Right kidney (tissue), 1 donor: Measurements from ENCODE around the gene TBCD.
"Not testable (repeated sequence)": the region's sequence is repeated elsewhere in the genome, so short reads cannot be mapped to it uniquely, and the experiment has no call there.

Source experiments
- DNase-seq: peaks from one replicate; pipeline ENCODE4 v3.0.0-alpha.2; 2016

Gene TBCD

DNA sequence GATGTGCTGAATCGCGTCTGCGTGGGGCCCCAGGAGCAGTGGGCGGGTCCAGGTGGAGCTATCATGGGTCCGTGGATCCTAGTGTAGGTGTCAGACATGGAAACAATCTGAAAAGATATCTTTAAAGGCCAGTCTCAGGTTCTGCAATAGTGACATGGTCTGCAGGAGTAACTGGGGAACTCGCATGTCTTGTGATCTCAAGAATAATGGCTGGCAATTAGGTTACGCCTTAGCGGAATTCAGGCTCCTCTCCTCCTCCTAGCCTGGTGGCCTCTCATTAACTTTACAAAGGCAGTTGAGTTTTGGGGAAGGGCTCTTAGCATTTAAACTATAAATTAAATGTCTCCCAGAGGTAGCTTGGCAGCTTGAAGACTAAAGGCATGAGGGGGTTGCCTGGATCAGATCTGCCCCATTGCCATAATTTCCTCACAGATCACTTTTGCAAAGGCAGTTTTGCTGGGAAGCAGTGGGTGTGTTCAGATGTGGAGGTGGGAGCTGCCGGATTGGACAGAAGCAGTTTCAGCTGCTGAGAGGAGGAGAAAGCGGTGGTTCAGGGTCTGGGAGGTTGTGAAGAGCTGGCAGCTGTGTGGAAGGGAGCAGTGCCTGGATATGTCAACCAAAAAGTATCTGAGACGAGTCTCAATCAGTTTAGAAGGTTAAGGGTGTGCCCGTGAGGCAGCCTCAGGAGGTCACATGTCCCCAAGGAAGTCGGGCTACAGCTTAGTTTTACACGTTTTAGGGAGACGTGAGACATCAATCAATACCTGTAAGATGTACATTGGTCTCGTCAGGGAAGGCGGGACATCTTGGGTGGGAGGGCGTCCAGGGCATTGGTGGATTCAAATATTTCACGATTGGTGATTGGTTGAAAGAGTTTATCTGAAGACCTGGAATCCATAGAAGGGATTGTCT, 2.7 kb downstream of the TBCD start:
- DNase-seq = peak; percentile 64

DNA sequence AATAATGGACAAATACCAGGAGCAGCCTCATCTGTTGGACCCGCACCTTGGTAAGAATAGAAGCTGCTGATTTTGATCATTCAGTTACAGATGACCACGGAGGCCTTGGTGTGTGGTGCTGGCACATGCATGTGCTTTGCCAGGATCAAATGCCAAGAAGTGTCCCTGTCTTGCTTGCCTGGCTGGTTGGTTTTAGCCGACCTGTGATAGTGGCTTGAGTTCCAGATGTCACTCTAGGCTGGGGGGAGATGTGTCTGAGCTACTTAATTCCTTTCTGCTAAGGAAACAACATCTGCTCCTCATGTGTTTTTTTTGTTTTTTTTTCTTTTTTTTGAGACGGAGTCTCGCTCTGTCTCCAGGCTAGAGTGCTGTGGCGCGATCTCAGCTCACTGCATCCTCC, 4.3 kb downstream of the TBCD start:
- DNase-seq = no peak

DNA sequence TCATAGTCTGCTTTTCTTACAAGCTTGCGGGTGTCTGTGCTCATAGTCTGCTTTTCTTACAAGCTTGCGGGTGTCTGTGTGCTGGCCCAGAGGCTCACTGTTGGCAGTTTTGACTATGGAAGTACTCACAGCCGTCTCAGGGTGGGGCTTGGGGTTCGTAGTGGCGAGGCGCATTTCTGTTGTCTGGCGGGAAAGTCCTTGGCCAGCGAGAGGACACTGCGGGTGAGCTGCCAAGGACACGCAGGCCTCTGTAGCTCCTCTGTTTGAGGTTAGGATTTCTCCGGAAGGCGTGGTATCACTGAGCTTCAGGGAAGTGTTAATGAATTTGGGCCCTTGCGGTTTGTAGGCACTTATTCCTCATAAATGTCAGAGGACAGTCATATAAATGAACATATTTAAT, 13.5 kb downstream of the TBCD start:
- DNase-seq = no peak

DNA sequence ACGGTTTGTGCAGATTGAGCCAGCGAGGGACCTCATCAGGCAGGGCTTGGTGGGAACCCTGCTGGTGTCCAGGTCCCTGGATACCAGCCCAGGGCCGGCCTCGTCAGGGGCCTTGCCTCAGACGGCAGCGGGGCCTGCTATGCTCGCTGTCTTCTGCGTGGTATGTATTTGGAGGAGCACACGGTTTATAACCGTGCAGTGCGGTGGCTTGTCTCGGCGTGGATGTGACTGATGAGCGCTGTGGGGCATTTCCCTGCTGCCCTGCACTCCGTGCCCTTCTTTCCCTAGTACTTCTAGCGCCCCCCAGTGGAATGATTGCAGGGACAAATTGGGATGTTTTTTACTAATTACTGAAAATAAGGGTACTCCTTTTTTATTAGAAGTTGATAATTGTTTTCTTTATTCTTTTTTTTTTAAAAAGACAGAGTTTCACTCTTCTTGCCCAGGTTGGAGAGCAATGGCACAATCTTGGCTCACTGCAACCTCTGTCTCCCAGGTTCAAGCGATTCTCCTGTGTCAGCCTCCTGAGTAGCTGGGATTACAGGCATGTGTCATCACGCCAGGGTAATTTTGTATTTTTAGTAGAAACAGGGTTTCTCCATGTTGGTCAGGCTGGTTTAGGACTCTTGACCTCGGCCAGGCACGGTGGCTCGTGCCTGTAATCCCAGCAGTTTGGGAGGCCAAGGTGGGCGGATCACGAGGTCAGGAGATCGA, 15.3 kb downstream of the TBCD start:
- DNase-seq = peak; percentile 34

DNA sequence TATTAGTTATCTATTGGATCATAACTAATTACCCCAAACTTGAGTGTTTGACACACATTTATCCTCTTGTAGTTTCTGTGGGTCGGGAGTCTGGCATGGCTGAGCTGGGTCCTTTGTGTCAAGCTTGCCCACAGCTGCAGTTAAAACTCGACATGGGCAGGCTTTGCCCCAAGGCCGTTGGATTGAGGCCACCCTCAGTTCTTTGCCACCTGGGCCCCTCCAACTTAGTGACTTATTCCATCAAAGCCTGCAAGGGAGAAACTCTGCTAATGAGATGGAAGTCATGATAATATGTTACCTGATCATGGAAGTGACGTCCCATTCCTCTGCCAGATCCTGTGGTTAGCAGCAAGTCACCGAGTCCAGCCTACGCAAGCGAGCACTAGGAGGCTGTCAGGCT, 17.2 kb downstream of the TBCD start:
- no peak for DNase-seq

DNA sequence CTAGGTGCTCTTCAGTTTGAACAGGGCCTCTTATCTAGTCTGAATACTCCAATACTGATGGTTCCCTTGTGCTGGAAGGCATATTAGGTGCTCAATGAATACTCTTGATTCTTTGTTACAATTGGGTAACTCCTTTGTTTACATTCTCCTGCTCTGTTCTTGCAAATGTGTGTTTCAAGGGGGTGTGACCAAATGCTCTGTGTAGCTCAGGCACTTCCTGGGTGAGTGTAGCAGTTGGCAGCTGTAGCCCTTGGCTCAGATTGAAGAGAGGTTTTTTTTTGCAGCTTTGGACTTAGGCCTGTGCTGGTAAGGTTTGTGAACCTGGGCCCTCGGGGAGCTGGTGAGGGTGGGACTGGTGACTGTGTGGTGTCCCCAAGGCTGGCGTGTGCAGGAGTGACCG, 20.2 kb downstream of the TBCD start:
- DNase-seq = no peak

DNA sequence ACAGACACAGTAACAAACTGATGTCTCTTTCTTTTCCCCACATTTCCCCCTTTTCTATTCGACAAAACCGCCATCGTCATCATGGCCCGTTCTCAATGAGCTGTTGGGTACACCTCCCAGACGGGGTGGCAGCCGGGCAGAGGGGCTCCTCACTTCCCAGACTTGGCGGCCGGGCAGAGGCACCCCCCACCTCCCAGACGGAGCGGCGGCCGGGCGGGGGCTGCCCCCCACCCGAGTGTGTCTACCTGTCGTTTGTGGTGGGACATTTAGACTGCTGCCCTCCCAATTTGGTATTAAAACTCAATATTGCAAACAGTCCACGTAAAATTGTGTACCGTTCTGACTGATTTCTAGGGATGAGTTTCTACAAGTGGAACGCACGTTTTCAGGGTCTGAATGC, 22.6 kb downstream of the TBCD start:
- DNase-seq = not testable (repeated sequence)

DNA sequence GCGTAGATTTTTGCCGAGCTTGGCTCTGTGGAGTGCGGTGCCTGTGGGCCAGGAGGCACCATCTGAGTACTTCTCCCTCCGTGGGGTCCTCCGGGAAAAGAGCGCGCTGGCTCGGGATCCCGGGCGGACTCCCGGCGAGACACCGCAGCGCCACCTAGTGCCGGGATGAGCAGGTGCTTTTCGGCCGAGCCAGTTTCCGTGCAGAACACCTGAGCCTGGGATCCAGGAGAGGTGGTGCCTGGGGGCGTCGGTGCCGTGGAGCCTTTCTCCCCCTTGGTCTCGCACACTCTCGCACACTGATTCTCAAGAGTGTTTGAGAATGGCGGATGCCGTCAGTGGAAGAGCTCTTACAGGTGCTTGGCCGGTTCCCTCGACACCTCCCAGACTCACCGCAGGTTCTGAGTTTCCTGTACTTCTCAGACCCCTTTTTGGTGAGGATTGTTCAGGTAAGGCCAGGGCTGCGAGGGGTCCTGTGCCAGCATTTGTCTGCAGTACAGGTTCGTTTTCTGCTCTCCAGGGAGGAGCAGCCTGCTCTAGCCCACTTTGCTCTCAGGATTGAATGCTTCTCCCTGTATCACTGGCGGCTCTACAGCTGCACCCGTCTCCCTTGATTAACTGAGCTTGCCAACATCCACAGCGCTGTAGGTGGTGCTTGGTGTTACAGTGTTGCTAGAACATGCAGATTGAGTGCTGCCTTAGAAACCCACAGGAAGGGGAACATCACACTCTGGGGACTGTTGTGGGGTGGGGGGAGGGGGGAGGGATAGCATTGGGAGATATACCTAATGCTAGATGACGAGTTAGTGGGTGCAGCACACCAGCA, 23.3 kb downstream of the TBCD start:
- peak; percentile 70 for DNase-seq

DNA sequence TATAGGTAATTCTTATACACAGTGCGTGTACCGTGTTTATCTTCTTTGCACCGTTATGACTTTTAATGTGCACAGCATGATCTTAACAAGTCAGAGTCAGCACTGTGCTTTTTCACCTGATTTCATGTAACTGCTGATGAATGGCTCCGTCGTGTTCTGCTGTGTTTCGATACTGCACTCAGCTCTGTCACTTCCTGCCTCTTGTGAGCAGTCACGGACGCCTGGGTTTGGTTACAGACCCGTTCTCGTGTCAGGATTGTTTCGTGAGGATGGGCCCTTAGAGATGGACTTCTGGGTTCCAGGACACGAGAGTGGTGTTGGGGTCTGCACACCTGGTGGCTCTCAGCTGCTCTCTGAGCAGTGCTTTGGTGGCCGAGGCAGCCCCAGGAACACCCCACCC, 24.6 kb downstream of the TBCD start:
- DNase-seq = no peak

DNA sequence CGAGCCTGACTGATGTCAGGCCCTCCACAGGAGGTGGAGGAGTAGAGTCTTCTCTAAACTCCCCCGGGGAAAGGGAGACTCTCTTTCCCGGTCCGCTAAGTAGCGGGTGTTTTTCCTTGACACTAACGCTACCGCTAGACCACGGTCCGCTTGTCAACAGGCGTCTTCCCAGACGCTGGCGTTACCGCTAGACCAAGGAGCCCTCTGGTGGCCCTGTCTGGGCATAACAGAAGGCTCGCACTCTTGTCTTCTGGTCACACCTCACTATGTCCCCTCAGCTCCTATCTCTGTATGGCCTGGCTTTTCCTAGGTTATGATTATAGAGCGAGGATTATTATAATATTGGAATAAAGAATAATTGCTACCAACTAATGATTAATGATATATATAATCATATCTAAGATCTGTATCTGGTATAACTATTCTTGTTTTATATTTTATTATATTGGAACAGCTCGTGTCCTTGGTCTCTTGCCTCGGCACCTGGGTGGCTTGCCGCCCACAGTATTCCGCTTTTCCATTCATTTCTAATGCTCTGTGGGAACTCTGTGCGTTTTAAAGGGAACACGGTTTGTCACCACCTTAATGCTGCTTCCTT, 26.0 kb downstream of the TBCD start:
- not testable (repeated sequence) for DNase-seq

DNA sequence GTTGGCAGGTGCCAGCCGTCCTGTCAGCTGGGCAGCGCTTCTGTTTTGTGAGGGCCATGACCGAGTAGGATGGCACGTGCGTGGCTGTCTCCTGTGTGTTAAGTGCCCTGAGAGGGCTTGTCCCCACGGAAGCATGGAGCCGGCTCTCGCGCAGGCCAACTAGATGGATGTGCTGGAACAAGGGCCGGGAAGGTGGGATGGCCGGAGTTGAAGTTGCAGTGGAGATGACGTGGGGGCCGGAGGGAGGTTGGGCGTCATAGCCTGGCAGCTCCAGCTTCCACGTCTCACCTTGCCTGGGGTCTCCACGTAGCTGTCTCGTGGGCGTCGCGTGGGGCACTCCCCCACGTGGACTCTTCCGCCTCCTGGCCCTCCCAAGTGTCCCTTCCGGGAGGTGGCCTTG, 27.7 kb downstream of the TBCD start:
- no peak for DNase-seq

DNA sequence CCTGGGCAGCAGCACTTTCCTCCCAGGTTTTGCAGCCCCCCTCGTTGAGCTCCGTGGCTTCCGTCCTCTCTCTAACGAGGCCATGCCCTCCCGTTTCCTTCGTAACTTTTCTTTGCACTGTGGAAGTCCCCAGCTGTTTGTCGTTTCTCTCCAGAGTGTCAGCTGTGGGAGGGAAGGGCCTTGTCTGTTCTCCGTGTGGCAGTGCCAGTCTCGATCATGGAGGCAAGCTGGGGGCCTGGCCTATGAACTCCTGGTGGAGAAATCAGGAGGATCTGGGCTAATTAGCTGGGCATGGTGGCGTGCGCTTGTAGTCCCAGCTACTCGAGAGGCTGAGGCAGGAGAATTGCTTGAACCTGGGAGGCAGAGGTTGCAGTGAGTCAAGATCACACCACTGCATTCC, 28.3 kb downstream of the TBCD start:
- no peak for DNase-seq

DNA sequence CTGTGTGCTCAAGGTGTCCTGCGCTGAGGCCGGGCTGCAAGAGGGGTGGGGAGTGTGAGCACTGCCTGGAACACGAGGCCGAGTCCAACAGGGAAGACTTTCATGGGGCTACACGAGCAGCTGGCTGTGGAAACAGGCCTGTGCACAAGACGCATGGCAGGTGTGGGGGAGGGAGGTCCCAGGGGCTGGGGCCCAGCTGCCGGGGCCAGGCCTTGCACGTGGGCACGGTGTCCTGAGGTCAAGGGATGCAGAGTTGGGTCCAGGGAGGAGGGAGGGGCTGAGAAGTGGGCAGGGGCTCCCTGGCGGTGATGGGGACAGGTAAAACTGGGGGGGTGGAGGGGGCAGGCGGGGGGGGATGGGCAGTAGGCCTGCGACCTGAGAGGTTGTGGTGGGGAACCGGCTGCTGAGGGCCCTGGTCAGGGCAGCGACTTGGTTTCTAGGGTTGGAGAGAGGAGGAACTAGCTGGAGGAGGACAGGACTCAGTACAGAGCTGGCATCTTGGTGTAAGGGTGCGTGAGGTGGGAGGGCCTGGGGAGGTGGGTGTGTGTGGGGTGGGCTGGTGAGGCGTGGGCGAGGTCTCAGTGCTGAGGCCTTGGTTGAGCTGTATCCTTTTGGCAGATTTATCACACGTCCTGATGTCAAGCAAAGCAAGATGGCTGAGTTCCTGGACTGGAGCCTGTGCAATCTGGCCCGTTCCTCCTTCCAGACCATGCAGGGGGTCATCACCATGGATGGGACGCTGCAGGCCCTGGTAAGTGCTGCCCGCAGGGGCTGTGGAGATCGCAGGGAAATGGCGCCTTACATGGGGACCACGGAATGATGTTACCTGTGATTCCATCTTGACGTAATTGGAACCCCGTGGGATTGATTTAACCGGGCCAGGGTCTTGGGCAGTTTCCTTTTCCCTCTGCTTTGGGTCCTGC, 29.4 kb downstream of the TBCD start:
- no peak for DNase-seq

DNA sequence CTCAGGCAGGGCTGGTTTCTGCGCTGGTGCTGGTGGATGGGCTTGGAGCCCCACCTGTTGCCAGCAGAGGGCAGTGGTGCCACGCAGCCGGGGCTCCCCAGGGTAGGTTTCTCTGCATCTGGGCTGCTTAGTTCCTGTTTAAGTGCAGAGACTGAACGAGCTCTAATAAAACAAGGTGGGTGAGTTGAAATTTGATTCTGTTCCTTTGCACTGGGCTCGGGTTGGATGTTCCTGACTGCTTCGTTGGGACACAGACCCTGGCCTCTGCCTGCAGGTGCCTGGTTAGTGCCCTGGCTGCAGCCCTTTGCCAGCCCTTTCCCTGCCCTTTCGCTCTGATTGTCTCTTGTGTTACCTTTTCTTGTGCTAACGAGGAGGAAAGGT, 30.0 kb downstream of the TBCD start:
- DNase-seq = peak; percentile 73

DNA sequence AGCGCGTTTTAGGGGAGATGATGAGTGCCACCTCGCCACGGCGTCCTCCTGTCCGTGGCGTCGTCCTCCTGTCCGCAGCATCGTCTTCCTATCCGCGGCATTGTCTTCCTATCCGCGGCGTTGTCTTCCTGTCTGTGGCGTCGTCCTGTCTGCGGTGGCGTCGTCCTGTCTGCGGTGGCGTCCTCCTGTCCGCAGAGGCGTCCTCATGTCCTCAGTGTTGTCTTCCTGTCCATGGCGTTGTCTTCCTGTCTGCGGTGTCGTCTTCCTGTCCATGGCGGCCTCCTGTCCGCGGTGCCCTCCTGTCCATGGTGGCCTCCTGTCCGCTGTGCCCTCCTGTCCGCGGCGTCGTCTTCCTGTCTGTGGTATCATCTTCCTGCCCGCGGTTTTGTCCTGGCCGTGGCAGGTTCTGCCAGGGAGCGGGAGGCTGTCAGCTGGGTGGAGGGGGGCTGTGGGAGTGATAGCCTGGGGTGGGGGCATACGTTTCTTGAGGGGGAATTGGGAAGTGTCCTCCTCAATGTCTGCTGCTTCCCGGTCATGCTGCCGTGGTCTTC, 30.9 kb downstream of the TBCD start:
- no peak for DNase-seq

DNA sequence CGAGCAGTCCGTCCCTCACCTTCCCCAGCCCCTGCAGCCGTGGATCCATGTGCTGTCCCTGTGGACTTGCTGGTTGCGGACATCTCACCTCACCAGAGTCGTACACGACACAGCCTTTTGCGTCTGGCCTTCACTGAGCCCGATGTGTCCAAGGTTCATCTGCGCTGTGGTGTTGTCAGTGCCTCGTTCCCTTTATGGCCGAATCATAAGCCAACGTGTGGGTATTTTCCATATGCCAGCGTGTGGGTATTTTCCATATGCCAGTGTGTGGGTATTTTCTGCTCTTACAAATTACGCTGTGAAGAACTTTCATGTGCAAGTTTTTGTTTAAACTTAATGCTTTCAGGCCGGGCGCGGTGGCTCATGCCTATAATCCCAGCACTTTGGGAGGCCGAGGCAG, 31.6 kb downstream of the TBCD start:
- DNase-seq = no peak

DNA sequence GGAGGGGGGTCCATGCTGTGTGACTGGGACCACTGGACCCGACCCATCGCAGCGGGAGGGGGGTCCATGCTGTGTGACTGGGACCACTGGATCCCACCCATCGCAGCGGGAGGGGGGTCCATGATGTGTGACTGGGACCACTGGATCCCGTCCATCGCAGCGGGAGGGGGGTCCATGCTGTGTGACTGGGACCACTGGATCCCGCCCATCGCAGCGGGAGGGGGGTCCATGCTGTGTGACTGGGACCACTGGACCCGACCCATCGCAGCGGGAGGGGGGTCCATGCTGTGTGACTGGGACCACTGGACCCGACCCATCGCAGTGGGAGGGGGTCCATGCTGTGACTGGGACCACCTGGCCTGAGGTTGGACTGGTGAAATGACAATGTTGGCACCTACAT, 33.7 kb downstream of the TBCD start:
- DNase-seq = not testable (repeated sequence)

DNA sequence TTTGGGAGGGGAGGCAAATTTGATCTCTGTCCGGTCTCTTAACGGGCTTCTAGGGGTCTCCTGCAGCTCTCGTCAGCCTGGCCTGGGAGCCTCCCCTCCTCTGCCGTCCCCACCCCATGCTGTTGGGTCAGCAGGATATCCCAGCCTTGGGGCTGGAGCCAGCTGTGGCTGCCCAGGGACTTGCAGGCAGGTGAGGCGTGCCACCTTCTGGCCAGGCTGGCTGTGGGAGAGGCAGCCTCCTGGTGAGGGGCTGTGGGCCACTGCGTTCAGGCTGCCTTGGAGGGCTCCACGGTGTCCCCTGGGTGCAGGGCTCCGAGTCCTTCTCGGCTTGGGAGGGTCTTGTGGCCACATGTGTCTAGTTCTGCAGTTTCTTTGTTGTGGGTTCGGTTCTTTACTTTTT, 34.6 kb downstream of the TBCD start:
- DNase-seq = no peak

DNA sequence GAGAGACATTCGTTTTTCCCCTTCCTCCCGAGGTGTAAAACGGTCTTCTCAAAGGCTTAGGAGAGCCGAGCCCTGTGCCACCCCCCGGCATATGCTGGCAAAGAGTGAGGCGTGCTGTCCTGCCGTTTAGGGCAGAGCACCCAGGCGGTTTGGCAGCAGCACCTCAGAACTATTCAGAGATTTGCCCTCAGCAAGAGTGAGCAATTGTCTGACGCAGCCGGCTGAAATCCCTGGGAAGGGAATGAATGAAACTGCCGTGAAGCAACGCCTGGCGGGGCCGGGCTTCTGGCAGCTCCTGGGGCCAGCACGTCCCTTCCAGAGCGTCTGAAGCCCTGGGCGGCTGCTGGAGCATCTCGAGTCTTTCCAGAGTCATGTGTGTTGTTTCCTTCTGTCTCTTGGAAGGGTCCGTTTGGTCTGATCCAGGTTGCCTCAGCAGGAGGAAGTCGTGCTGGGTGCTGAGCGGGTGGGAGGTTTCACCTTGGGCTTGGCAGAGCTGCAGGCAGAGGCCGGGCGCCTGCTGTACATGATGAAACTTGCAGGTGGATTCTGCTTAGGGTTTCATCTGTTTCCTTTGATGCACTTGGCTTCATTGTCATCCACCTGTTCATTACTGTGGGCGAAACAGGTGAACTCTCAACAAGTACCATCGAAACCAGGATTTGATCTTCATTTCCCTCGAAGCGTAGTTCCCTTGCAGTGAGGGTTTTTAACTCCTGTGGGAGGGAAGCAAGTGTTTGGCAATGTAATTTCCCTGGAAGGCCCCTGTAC, 35.4 kb downstream of the TBCD start:
- DNase-seq = no peak
